Measurements from ENCODE around the gene SYMPK.

Gene SYMPK

DNA sequence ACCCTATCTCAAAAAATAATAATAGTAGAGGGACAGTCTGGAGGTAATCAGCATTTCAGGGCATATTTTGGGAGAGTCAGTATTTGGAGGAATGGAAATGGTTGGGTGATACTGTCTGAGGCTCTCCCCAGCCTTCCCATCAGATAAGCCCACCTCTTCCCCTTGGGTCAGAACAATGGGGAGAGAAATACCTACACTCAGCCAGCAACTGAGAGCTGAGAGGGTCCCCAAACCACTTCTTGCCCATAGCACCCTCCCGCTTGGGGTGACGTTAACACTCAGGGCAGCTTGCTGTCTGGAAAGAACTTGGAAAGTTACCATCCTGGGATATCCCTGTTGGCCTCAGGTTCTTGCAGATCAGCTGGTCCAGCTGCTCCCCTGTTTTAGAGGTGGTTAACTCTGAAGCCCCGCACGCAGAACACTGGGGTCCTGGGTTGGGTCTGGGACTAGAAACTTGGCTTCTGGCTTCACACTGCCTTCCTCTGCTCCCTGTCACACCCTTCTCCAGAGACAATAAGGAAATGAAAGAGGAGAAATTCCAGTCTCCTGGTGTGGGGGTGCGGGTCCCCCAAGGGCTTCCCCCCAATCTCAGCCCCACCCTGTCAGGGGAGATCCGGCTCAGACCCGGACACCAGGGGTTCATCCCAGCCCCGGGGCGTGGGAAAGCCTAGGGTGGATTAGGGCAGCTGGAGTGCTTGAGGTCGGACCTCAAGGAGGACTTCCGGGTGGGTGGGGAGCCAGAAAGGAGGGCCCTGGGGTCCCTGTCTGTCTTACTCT lies 3.6 kb upstream of the SYMPK start:
- no peak for DNase-seq

- no peak for DNase-seq
Measured at GRCh38 chr19:45865269-45865948, 2.5 kb upstream of the SYMPK start.

DNA sequence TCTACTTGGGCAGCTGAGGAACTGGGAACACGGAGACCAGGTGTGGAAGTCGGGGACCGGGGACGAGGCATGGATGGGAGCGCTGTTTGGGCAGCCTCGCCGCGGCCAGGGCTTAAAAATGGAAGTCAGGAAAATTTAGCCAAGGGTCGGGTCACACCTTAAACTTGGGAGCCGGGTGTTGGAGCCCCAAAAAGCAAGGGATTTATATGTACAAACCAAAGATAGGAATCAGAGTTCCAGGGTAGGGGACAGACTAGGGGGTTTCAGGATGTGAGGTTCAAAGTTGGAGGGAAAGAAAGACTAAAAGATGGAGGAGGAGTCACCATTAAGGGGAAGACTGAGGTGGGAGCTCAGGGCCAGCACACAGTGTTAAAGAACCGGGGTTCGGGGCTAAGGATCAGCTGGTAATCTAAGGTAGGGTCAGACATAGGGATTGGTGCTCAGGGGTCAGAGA lies 1.7 kb upstream of the SYMPK start:
- DNase-seq = no peak

- DNase-seq = peak; percentile 60
Measured at GRCh38 chr19:45863840-45864628, 1.1 kb upstream of the SYMPK start, which contains the start of gene FOXA3. Gene FOXA3 (plus strand): TSS chr19:45864326. CDS start chr19:45864457, 131 bp downstream.

DNA sequence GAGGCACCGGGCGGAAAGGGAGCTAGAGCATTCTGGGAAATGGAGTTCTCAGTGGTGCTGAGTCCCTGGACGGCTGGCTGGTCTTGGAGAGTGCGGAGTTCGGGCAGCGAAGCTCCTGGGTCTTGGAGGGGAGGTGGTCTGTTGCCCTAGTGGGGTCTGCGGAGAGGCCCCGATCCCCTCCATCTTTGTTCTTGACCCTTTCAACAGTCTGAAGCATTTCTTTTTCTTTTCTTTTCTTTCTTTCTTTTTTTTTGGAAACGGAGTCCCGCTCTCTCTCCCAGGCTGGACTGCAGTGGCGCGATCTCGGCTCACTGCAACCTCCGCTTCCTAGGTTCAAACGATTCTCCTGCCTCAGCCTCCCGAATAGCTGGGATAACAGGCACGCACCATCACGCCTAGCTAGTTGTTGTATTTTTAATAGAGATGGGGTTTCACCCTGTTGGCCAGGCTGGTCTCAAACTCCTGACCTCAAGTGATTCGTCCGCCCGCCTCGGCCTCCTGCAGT lies 440 bp upstream of the SYMPK start:
- no peak for DNase-seq

DNA sequence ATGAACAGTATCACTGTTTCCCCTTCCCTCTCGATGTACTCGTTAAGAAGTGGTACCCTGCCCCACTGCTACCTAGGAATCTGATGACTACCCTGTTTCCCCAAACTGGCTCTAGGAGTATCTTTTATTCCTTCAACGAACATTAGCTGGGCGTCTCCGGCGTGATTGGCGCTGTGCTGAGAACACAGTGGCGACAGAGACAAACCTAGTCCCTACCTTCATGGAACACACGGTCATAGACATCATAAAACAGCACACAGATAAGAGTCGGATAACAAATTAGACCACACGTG lies 730 bp downstream of the SYMPK start:
- no peak for DNase-seq

DNA sequence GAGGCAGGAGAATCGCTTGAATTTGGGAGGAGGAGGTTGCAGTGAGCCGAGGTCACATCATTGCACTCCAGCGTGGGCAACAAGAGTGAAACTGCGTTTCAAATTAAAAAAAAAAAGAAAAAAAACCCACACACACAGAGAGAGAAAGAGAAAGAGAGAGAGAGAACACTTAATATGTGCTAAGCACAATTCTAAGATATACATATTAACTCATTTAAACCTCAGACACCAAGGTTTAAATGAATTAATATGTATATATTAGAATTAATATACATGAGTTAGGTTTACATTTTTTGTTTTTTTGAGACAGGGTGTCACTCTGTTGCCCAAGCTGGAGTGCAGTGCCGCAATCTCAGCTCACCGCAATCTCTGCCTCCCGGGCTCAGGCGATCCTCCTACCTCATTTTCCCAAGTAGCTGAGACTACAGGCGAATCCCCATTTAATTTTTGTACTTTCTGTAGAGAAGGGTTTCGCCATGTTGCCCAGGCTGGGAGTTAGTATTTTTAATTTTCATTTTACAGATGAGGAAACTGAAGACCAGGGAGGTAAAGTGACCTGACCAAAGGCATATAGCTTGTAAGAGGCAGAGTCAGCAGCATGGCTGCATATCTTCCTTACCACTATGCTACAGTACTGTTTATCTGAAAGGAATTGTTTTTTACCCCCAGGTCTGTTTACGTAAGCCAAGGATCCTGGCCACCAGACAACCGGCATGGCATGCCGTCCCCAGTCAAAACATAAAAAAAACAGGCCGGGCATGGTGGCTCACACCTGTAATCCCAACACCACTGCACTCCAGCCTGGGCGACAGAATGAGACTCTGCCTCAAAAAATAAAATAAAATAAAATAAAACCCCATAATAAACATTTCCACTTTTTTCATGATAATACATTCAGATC lies 2.3 kb downstream of the SYMPK start:
- no peak for DNase-seq

DNA sequence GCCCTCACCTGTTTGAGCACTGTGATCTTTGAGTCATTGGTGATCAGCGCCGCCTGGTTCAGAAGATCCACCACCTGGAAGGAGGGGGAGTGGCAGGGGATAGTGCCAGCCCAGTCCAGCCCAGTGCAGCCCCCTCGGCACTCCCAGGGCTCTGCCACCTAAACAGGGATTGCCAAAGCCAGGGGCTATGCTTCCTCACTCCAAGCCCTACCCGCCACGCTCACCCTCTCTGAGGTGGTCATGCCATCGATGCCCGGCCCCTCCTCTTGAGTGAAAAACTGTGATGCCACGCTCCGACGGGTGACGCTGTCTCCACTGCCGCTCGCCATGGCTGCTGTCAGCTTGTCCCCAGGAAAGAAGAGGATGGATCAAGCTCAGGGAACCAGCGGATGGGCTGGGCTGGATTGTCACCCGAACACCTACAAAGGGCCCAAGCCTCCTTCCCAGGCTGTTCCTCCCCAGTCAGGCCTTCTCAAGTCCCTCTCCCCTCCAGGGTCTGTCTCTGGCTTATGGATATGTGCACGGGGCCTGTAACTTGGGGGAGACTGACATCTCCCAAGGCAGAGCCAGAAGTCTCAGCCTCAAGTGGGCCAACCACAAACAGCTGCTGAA lies 8.7 kb downstream of the SYMPK start:
- DNase-seq = no peak

GRCh38 chr19:45852983-45853382 lies 10.0 kb downstream of the SYMPK start:
- DNase-seq = peak; percentile 78

DNA sequence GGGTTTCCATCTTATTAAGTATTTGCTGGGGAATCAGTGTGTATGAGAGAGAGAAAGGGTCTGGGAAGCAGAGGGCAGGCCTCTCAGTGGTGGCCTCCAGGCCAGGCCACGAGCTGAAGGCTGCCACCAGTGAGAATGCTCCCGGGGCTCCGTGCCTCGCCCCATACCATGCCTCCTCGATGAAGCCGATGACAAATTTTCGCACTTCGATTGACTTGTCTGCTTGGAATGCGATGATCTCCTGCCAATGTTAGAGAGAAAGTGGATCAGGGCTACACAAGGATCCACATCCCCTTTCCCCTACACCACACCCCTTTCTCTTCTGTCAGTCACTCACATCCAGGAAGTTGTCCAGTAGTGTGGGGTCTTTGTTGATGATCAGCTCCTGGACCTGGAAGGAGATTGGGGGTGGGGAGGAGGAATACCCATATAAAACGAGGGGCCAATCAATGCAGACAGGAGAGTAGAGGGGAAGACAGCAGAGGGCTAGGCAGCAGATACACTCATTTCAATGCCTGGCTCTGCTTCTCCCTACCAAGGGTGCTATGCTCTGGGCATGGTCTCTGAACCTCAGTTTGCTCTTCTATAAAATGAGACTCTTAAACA lies 10.7 kb downstream of the SYMPK start:
- DNase-seq = no peak

DNA sequence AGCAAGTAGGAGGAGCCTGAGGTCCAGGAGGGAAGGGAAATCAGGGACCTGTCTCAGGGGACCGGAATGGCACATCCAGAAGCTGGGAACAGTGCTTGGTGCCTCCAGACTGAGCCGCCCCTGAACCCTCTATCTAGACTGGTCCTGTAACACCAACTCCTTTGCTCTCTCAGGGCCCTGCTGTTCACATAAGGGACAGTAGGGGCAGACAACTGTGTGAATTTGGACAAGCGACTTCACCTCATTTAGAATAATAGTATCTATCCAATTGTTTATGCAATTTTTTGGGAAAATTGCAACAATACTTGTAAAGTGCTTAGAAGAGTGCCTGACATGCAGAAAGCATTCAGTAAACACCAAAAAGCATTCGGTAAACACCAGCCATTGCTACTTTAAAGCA lies 14.0 kb downstream of the SYMPK start:
- no peak for DNase-seq

DNA sequence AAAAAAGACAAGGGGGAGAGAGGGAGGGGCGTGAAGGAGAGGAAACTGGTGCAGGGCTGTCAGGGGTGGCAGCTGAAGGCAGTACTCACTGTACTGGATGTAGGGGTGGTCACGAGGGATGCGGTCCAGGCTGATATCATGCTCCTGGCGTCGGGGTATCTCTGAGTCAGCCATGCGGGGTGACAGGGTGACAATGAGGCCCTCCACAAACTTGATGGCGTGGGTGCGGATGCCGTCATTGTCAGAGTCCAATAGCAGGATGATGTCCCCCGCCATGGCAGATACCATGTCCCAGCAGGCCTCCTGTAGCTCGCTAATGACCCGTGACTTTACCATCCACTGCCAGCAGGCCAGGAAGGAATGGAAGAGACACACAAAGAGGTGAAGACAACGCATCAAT lies 15.3 kb downstream of the SYMPK start:
- no peak for DNase-seq

DNA sequence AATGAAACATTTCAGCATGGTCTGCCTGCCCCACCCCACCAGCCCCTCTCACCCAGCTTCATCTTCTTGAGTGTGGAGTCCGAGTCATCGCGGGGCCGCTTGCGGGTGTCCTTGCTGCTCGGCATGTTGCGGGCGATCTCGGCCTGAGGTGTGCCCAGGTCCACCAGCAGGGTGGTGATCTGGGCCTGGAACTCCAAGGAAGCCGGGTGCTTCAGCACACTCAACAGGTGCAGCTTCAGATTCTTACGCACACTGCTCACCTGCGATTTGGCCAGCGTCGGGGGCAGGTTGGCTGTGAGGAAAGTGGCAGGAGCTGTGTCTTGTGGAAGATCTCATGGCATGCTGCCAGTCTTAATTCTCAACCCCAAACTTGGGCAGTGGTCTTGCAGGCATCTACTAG lies 20.7 kb downstream of the SYMPK start:
- DNase-seq = no peak

DNA sequence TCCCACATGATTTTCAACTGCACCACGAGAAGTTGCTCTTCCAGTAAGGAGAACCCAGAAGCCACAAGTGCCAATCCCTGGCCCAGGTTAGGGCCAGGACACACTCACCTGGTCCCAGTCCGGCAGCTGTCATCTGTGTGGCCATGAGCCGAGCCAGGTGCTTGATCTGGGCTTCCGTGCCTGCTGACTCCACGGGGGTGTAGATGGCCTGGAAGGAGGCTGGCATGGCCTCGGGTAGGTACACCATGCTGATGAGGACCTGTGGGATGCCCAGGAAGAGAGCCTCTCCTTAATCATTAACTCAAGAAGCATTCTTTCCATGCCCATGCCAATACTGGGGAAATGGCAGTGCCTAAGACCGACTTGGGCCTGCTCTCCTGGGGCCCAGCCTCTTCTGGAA lies 28.0 kb downstream of the SYMPK start:
- no peak for DNase-seq

DNA sequence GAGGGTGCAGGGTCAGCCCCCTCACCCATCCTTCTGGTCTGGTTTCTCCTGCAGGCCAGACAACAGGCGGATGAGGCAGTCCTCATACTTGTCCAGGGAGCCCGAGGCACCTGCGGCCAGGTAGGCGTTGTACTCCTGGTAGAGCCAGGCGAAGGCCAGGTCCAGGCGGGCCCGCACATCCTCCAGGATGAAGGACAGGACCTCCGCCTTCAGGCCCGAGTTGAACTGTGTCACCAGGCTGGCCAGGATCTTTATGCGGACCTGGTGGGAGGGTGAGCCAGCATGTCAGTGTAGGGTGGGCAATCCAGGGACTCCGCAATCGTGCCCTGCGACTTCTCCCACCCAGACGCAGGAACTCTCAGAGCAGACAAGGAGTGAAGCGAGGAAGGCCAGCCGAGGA lies 34.0 kb downstream of the SYMPK start:
- DNase-seq = no peak

GRCh38 chr19:45828523-45828922 lies 34.4 kb downstream of the SYMPK start:
- DNase-seq = no peak

- no peak for DNase-seq
Measured at GRCh38 chr19:45827459-45828093, 35.4 kb downstream of the SYMPK start.

- no peak for DNase-seq
Measured at GRCh38 chr19:45826934-45827333, 36.0 kb downstream of the SYMPK start.

- no peak for DNase-seq
Measured at GRCh38 chr19:45825917-45826893, 36.7 kb downstream of the SYMPK start.

DNA sequence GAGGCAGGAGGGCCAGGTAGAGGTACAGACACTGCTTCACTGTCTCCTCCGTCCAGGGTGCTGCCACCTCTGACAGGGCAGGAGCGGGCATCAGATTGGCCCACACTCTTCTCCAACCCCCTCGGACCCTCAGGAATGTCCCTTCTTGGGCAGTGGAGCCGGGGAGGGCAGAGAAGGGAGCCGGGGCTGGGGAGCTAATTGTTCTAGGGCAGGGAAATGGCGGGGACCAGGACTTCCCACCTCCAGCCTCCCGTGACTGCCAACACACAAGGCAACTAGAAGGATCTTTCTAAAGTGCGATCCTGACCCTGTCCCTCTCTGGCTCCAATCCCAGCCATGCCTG lies 37.7 kb downstream of the SYMPK start:
- no peak for DNase-seq
